GM18867 (cell line): Measurements from ENCODE around the gene CRBN.
A peak's percentile ranks its signal among the peaks of the same experiment; 100 is the strongest.

Experiments used
- ATAC-seq: cut with Tn5 transposase; IDR thresholded peaks from one replicate; pipeline ENCODE4 v1.9.1; 2021; ENCODE audit warnings: mild to moderate bottlenecking, moderate library complexity; ENCODE audit not compliant: unreplicated experiment

The CRBN gene

GRCh38 chr3:3113042-3113709, 66.3 kb downstream of the CRBN start:
- no peak for ATAC-seq

- ATAC-seq, result no peak
These were observed 68.6 kb downstream of the CRBN start for GRCh38 chr3:3110749-3111361.

- ATAC-seq, result peak; percentile 69
These were observed 69.2 kb downstream of the CRBN start, which contains the start of gene IL5RA for GRCh38 chr3:3110299-3110630. Gene IL5RA (minus strand): TSS chr3:3110374. CDS start chr3:3104984, 5,390 bp downstream.

GRCh38 chr3:3109407-3110298, 69.8 kb downstream of the CRBN start:
- ATAC-seq, result peak; percentile 89

GRCh38 chr3:3107858-3108257, 71.6 kb downstream of the CRBN start:
- no peak for ATAC-seq

- no peak for ATAC-seq
These were observed 72.3 kb downstream of the CRBN start for GRCh38 chr3:3107181-3107580.

- ATAC-seq, result no peak
These were observed 73.7 kb downstream of the CRBN start for GRCh38 chr3:3105815-3106214.

GRCh38 chr3:3105246-3105645, 74.2 kb downstream of the CRBN start:
- ATAC-seq, result no peak

GRCh38 chr3:3102751-3103150, 76.7 kb downstream of the CRBN start:
- no peak for ATAC-seq

- ATAC-seq, result peak; percentile 62
These were observed 77.6 kb downstream of the CRBN start for GRCh38 chr3:3101660-3102458.
